Measurements from ENCODE around the gene CBARP. TPM values are rescaled to one million over a fixed set of nuclear protein-coding genes. Genes with fewer than 3 reads are reported as not detected.

Gene CBARP
- total and polyA plus RNA-seq, 2 of the 13 experiments (the other 11 are each of a cell fraction or from before 2014, with no cell fraction given), result 1.2 to 1.4 TPM

DNA sequence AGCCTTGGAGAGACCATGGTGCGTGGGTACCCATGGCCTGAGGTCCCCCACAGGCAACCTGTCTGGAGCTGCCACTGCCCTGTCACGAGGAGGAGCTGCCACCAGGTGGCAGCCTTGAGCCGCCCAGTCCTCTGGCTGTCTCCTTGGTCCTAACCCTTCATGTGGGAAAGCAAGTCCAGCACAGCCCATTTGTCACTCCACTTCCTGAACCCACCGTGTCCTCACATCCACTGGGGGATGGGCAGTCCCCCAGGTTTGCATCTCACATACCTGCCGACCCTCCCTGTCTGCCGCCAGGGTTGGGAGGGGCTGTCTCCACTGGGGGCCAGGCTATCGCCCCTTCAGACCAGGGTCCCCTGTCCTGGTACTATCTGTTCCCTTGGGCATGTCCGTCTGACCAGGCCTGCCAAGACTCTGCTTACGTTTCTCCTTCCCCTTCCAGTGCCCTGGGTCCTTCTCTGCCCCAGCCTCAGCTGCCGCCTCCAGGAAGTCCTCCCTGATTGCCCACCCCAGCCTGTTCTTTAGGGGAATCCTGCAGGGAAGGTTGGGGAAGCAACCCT, 42.1 kb upstream of the CBARP start (continued):
- TF ChIP-seq, protein P1, sequence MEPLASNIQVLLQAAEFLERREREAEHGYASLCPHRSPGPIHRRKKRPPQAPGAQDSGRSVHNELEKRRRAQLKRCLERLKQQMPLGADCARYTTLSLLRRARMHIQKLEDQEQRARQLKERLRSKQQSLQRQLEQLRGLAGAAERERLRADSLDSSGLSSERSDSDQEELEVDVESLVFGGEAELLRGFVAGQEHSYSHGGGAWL (CRISPR knock-in tag; IDR thresholded peaks at IDR 0.05), result no peak
- TF ChIP-seq, protein P2, sequence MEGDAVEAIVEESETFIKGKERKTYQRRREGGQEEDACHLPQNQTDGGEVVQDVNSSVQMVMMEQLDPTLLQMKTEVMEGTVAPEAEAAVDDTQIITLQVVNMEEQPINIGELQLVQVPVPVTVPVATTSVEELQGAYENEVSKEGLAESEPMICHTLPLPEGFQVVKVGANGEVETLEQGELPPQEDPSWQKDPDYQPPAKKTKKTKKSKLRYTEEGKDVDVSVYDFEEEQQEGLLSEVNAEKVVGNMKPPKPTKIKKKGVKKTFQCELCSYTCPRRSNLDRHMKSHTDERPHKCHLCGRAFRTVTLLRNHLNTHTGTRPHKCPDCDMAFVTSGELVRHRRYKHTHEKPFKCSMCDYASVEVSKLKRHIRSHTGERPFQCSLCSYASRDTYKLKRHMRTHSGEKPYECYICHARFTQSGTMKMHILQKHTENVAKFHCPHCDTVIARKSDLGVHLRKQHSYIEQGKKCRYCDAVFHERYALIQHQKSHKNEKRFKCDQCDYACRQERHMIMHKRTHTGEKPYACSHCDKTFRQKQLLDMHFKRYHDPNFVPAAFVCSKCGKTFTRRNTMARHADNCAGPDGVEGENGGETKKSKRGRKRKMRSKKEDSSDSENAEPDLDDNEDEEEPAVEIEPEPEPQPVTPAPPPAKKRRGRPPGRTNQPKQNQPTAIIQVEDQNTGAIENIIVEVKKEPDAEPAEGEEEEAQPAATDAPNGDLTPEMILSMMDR (CRISPR knock-in tag; IDR thresholded peaks at IDR 0.05), result peak; percentile 97
- TF ChIP-seq, protein P3, sequence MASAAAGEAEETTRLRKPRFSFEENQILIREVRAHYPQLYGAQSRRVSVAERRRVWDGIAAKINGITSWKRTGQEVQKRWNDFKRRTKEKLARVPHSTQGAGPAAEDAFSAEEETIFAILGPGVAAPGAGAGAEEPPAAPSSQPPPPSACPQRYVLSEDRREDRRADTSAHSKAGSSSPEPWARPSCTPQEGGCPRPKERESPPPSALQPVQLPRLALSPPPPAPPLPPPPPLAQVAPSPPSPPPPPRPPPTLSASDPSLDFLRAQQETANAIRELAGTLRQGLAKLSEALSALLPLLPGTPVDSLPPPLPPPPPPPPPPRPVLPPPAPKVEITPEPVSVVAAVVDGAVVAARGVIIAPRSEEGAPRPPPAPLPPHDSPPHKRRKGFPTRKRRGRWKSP (CRISPR knock-in tag; IDR thresholded peaks at IDR 0.05), result no peak
- TF ChIP-seq, protein P4, sequence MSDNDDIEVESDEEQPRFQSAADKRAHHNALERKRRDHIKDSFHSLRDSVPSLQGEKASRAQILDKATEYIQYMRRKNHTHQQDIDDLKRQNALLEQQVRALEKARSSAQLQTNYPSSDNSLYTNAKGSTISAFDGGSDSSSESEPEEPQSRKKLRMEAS (IDR thresholded peaks at IDR 0.05), result peak; percentile 49; the same call in 1 of the 2 replicates
- peak; percentile 43; the same call in 1 of the 2 replicates for TF ChIP-seq MED1 (CRISPR knock-in tag; IDR thresholded peaks at IDR 0.05)
- TF ChIP-seq SMAD3 (CRISPR knock-in tag; IDR thresholded peaks at IDR 0.05), result peak; percentile 43; the same call in 1 of the 2 replicates
- TF ChIP-seq JARID2 (CRISPR knock-in tag; IDR thresholded peaks at IDR 0.05; ENCODE audit: insufficient replicate concordance), result peak; percentile 73
- TF ChIP-seq LCORL (IDR thresholded peaks at IDR 0.05), result no peak
- TF ChIP-seq LCORL (CRISPR knock-in tag; IDR thresholded peaks at IDR 0.05), result 0 out of 2 replicates have a peak, but pooled peaks have one; percentile 34
- TF ChIP-seq ZMYM3 (CRISPR knock-in tag; IDR thresholded peaks at IDR 0.05), result peak; percentile 67; the same call in 1 of the 2 replicates
- TF ChIP-seq, protein P5, sequence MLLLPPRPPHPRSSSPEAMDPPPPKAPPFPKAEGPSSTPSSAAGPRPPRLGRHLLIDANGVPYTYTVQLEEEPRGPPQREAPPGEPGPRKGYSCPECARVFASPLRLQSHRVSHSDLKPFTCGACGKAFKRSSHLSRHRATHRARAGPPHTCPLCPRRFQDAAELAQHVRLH (CRISPR knock-in tag; IDR thresholded peaks at IDR 0.05; ENCODE audit: borderline replicate concordance, low read depth), result peak; percentile 64; the same call in 1 of the 2 replicates
- TF ChIP-seq ZNF501 (CRISPR knock-in tag; IDR thresholded peaks at IDR 0.05), result 0 out of 2 replicates have a peak, but pooled peaks have one; percentile 37
- TF ChIP-seq SRY (CRISPR knock-in tag; IDR thresholded peaks at IDR 0.05), result 0 out of 2 replicates have a peak, but pooled peaks have one; percentile 25
- TF ChIP-seq, protein P6, sequence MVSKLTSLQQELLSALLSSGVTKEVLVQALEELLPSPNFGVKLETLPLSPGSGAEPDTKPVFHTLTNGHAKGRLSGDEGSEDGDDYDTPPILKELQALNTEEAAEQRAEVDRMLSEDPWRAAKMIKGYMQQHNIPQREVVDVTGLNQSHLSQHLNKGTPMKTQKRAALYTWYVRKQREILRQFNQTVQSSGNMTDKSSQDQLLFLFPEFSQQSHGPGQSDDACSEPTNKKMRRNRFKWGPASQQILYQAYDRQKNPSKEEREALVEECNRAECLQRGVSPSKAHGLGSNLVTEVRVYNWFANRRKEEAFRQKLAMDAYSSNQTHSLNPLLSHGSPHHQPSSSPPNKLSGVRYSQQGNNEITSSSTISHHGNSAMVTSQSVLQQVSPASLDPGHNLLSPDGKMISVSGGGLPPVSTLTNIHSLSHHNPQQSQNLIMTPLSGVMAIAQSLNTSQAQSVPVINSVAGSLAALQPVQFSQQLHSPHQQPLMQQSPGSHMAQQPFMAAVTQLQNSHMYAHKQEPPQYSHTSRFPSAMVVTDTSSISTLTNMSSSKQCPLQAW (CRISPR knock-in tag; IDR thresholded peaks at IDR 0.05), result peak; percentile 79
- TF ChIP-seq HNRNPL (IDR thresholded peaks at IDR 0.05; ENCODE audit: low read depth, low read length), result 0 out of 2 replicates have a peak, but pooled peaks have one; percentile 54
- TF ChIP-seq ZNF335 (CRISPR knock-in tag; IDR thresholded peaks at IDR 0.05), result peak; percentile 77
- TF ChIP-seq KAT8 (CRISPR knock-in tag; IDR thresholded peaks at IDR 0.05), result 0 out of 2 replicates have a peak, but pooled peaks have one; percentile 44
- TF ChIP-seq ZNF263 (CRISPR knock-in tag; IDR thresholded peaks at IDR 0.05), result peak; percentile 73
- TF ChIP-seq ZNF772 (CRISPR knock-in tag; IDR thresholded peaks at IDR 0.05), result peak; percentile 42; the same call in 1 of the 2 replicates
- TF ChIP-seq, protein P7, sequence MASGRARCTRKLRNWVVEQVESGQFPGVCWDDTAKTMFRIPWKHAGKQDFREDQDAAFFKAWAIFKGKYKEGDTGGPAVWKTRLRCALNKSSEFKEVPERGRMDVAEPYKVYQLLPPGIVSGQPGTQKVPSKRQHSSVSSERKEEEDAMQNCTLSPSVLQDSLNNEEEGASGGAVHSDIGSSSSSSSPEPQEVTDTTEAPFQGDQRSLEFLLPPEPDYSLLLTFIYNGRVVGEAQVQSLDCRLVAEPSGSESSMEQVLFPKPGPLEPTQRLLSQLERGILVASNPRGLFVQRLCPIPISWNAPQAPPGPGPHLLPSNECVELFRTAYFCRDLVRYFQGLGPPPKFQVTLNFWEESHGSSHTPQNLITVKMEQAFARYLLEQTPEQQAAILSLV (CRISPR knock-in tag; IDR thresholded peaks at IDR 0.05; ENCODE audit: borderline replicate concordance), result no peak
- peak; percentile 23 for TF ChIP-seq CBX1 (IDR thresholded peaks at IDR 0.05; ENCODE audit: low read depth)
- TF ChIP-seq MXD4 (CRISPR knock-in tag; IDR thresholded peaks at IDR 0.05), result peak; percentile 76; the same call in 1 of the 2 replicates
- TF ChIP-seq CHD4 (IDR thresholded peaks at IDR 0.05; ENCODE audit: borderline replicate concordance, low read length), result no peak
- TF ChIP-seq ZNF331 (CRISPR knock-in tag; IDR thresholded peaks at IDR 0.05), result 0 out of 2 replicates have a peak, but pooled peaks have one; percentile 12
- TF ChIP-seq NCOA2 (CRISPR knock-in tag; IDR thresholded peaks at IDR 0.05), result no peak
- TF ChIP-seq SAP130 (CRISPR knock-in tag; IDR thresholded peaks at IDR 0.05; ENCODE audit: low read depth), result peak; percentile 60
